ENCODE results near the gene DMWD. TPM values are rescaled to one million over a fixed set of nuclear protein-coding genes. Genes with fewer than 3 reads are reported as not detected.
"Not testable (repeated sequence)": the region's sequence is repeated elsewhere in the genome, so short reads cannot be mapped to it uniquely, and the experiment has no call there.

The DMWD gene
- total RNA-seq, 4 donors from 2014 or later = 41.5 to 75.5 (median 59.4) TPM

- no peaks in the 10 kb centered on the region for H3K27me3 ChIP-seq
- H3K4me1 ChIP-seq = peaks cover 0 to 7% (median 0%) of the 10 kb centered on the region in 3 donors
- ATAC-seq = no peak
- no peaks in the 10 kb centered on the region for H3K36me3 ChIP-seq
- no peaks in the 10 kb centered on the region for H3K9me3 ChIP-seq
- H3K27ac ChIP-seq = no peak overlapping the region
- no peak for TF ChIP-seq POLR2A (IDR thresholded peaks at IDR 0.05)
- no peak for TF ChIP-seq POLR2AphosphoS5 (IDR thresholded peaks at IDR 0.05)
- no peak for TF ChIP-seq EP300 (IDR thresholded peaks at IDR 0.05)
- TF ChIP-seq, protein P1, sequence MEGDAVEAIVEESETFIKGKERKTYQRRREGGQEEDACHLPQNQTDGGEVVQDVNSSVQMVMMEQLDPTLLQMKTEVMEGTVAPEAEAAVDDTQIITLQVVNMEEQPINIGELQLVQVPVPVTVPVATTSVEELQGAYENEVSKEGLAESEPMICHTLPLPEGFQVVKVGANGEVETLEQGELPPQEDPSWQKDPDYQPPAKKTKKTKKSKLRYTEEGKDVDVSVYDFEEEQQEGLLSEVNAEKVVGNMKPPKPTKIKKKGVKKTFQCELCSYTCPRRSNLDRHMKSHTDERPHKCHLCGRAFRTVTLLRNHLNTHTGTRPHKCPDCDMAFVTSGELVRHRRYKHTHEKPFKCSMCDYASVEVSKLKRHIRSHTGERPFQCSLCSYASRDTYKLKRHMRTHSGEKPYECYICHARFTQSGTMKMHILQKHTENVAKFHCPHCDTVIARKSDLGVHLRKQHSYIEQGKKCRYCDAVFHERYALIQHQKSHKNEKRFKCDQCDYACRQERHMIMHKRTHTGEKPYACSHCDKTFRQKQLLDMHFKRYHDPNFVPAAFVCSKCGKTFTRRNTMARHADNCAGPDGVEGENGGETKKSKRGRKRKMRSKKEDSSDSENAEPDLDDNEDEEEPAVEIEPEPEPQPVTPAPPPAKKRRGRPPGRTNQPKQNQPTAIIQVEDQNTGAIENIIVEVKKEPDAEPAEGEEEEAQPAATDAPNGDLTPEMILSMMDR (IDR thresholded peaks at IDR 0.05) = no peak
- no peak overlapping the region for H3K4me3 ChIP-seq
Measured at GRCh38 chr19:45805719-45806118, 13.1 kb upstream of the DMWD start.

GRCh38 chr19:45804959-45805230 is 12.2 kb upstream of the DMWD start:
- Histone ChIP-seq H3K36me3 (no peaks in the 10 kb centered on the region), H3K4me3 (no peak overlapping the region), H3K27me3 (no peaks in the 10 kb centered on the region), H3K27ac (no peak overlapping the region), H3K4me1 (peaks cover 0 to 6% (median 0%) of the 10 kb centered on the region in 3 donors), H3K9me3 (no peaks in the 10 kb centered on the region)
- TF ChIP-seq POLR2A (IDR thresholded peaks at IDR 0.05) (no peak), POLR2AphosphoS5 (IDR thresholded peaks at IDR 0.05) (no peak), EP300 (IDR thresholded peaks at IDR 0.05) (no peak)
- TF ChIP-seq, protein P1 (IDR thresholded peaks at IDR 0.05) = no peak
- ATAC-seq = no peak
- no CpG with 5 or more reads among the region's 8 CpGs for WGBS, 2 donors (ENCODE audit: low coverage in 1 of 2)

GRCh38 chr19:45804140-45804958 is 11.7 kb upstream of the DMWD start:
- 80 to 92% methylated on average over 4 to 5 of the region's 57 CpGs for WGBS, 2 donors (ENCODE audit: low coverage in 1 of 2)
- no peaks in the 10 kb centered on the region for H3K27me3 ChIP-seq

DNA sequence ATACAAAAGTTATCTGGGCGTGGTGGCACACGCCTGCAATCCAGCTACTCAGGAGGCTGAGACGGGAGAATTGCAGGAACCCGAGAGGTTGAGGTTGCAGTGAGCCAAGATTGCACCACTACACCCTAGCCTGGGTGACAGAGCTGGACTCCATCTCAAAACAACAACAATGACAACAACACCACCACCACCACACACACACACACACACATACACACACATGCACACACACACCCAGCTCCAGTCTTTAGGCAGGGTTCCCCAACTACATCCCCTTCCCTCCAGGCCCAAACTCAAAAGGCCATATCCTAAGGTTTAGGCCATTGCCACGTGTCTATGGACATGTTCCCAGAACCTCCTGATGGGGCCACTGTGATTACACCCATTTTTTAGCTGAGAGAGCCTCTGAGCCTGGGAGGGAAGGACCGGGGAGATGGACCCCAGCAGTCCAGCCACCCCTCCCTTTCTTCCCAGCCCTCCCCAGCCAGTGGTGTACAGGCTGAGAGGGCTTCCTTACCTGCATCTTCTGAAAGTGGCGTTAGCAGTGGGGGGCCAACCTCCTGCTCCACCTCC is 9.0 kb upstream of the DMWD start:
- Histone ChIP-seq H3K4me1 (peaks cover 0 to 13% (median 3%) of the 10 kb centered on the region in 3 donors), H3K27me3 (no peaks in the 10 kb centered on the region), H3K4me3 (no peak overlapping the region), H3K27ac (no peak overlapping the region), H3K36me3 (no peaks in the 10 kb centered on the region), H3K9me3 (no peaks in the 10 kb centered on the region)
- WGBS, 2 donors (ENCODE audit: low coverage in 1 of 2) = 64 to 86% methylated on average over 5 of the region's 7 CpGs
- TF ChIP-seq EP300 (IDR thresholded peaks at IDR 0.05) (no peak), POLR2A (IDR thresholded peaks at IDR 0.05) (no peak), POLR2AphosphoS5 (IDR thresholded peaks at IDR 0.05) (no peak)
- TF ChIP-seq, protein P1 (IDR thresholded peaks at IDR 0.05) = no peak
- ATAC-seq = no peak

More at GRCh38 chr19:45804140-45804958, 11.7 kb upstream of the DMWD start:
- Histone ChIP-seq H3K4me3 (no peak overlapping the region), H3K36me3 (no peaks in the 10 kb centered on the region), H3K9me3 (no peaks in the 10 kb centered on the region), H3K27ac (no peak overlapping the region), H3K4me1 (peaks cover 0 to 4% (median 0%) of the 10 kb centered on the region in 3 donors)
- TF ChIP-seq POLR2A (IDR thresholded peaks at IDR 0.05) (no peak), EP300 (IDR thresholded peaks at IDR 0.05) (no peak), POLR2AphosphoS5 (IDR thresholded peaks at IDR 0.05) (no peak)
- TF ChIP-seq, protein P1 (IDR thresholded peaks at IDR 0.05) = no peak
- no peak for ATAC-seq

DNA sequence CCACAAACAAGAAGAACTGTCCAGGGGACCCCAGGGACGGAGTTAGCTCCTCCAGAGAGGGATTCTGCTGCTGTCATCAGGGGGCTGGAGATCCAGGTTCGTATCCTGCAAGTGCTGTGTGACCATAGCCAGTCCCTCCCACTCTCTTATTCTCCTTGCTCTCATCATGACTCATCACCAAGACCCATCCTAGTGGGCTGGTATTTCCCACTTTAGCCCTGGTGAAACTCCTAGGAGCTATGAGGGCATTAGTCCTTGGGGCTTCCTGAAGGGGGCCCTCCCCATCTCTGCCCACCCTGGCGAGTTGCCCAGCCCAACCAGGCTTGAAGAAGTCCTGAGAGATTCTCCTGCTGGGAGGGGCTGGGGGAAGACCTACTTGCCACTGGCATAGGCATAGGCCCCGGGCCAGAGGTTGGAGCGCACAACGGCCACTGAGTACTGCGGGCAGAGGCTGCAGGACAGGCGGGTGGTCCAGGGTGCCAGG is 7.5 kb upstream of the DMWD start:
- no peak for ATAC-seq

DNA sequence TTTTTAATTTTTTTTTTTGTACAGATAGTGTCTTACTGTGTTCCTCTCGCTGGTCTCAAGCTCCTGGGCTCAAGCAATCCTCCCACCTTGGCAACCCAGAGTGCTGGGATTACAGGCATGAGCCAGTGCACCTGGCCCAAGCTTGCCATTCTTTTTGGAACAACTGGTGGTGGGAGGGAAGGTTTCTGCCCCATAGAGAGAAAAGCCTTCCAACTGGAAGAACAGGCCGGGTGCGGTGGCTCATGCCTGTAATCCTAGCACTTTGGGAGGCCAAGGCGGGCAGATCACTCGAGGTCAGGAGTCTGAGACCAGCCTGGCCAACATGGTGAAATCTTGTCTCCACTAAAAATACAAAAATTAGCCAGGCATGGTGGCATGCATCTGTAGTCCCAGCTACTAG is 6.9 kb upstream of the DMWD start:
- H3K27ac ChIP-seq, H3K9me3 ChIP-seq, H3K4me3 ChIP-seq, H3K27me3 ChIP-seq, ATAC-seq, H3K36me3 ChIP-seq: not testable (repeated sequence)
- 60 to 73% methylated on average over 1 to 5 of the region's 5 CpGs for WGBS, 2 donors (ENCODE audit: low coverage in 1 of 2)
- peaks cover 0 to 13% (median 3%) of the 10 kb centered on the region in 3 donors for H3K4me1 ChIP-seq

More for the DNA sequence above, 7.5 kb upstream of the DMWD start:
- Histone ChIP-seq H3K4me3 (no peak overlapping the region), H3K27me3 (no peaks in the 10 kb centered on the region), H3K36me3 (no peaks in the 10 kb centered on the region), H3K4me1 (peaks cover 0 to 13% (median 3%) of the 10 kb centered on the region in 3 donors), H3K27ac (no peak overlapping the region), H3K9me3 (no peaks in the 10 kb centered on the region)
- 60 to 64% methylated on average over 2 of the region's 8 CpGs for WGBS, 2 donors (ENCODE audit: low coverage in 1 of 2)
- TF ChIP-seq, protein P1 (IDR thresholded peaks at IDR 0.05) = no peak
- TF ChIP-seq POLR2AphosphoS5 (IDR thresholded peaks at IDR 0.05) (no peak), EP300 (IDR thresholded peaks at IDR 0.05) (no peak), POLR2A (IDR thresholded peaks at IDR 0.05) (no peak)
